Activated T-cell treated with anti-CD3 and anti-CD28 coated beads, Interleukin-2, amount 50 U/mL, for 48 hours (primary cell): ENCODE data around the gene MSMB.
"Not testable (repeated sequence)": the region's sequence is repeated elsewhere in the genome, so short reads cannot be mapped to it uniquely, and the experiment has no call there.

Source experiments
- DNase-seq, 2 experiments: peaks; one replicate each; pipeline ENCODE4 v3.0.0-alpha.2; 2020

Gene MSMB

GRCh38 chr10:46004963-46005362 is 41.1 kb downstream of the MSMB start:
- DNase-seq, result no peak

GRCh38 chr10:46002916-46003693 is 43.0 kb downstream of the MSMB start:
- no peak for DNase-seq

GRCh38 chr10:46002189-46002687 is 43.8 kb downstream of the MSMB start:
- DNase-seq, result not testable (repeated sequence)

GRCh38 chr10:46001187-46001756 is 44.8 kb downstream of the MSMB start:
- no peak for DNase-seq

- DNase-seq, result no peak
These were observed 45.5 kb downstream of the MSMB start for GRCh38 chr10:46000538-46000937.

DNA sequence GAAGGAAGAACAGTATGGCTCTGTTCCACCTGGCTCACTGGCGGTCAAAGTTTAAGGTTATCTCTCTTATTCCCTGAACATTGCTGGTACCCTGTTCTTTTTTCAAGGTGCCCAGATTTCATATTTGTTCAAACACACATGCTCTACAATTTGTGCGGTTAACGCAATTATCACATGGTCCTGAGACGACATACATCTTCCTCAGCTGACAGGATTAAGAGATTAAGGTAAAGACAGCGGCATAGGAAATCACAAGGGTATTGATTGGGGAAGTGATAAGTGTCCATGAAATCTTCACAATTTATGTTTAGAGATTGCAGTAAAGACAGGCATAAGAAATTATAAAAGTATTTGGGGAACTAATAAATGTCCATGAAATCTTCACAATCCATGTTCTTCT is 46.1 kb downstream of the MSMB start:
- DNase-seq, result not testable (repeated sequence)

DNA sequence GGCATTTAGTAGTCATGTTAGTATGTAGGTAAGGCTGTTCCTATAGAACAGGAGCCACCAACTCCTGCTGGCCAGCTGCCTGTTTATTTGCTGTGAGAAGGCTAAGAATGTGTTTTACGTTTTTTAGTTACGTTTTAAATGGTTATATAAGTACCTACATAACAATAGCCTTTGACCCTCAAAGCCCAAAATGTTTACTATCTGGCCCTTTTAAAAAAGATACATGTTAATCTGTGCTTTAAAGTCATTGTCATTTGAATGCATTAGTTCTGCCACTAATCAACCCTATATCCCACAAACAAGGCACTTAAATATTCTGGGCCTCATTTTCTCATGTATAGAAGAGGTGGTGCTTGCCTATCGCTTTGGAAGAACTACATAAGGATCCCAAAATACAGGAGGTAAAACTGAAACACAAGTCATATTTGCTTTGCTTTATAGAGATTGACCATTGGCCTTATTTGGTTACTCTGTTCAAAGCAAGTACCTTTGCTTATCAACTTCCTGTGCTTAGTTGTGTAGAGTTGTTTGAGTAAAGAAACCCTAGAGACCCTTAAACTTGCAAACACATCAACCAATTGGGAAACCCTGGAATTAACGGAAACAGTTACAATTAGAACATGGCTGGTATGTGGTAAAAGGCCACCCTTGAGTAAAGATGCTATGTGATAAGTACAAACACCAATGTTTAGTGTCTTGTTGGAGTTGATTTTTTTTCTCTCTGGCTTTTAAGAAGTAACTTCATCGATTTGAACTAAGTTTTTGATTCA is 47.9 kb downstream of the MSMB start:
- DNase-seq, result no peak

DNA sequence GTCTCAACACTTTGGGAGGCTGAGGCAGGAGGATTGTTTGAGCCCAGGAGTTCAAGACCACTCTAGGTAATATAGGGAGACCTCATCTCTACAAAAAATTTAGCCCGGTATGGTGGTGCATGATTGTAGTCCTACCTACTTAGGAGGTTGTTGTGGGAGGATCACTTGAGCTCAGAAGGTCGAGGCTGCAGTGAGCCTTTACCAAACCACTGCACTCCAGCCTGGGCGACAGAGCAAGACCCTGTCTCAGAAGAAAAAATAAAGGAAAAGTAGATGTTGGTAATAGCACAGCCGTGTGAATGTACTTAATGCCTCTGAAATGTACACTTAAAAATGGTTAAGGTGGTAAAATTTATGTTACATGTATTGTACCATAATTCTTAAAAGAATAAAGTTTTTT is 48.5 kb downstream of the MSMB start:
- no peak for DNase-seq

- not testable (repeated sequence) for DNase-seq
These were observed 60.5 kb downstream of the MSMB start for GRCh38 chr10:45985590-45985989.

- not testable (repeated sequence) for DNase-seq
These were observed 61.6 kb downstream of the MSMB start for GRCh38 chr10:45984473-45984872.

- DNase-seq, result peak in 1 of 2 experiments; percentile 28
These were observed 62.4 kb downstream of the MSMB start for GRCh38 chr10:45983538-45984186.
